Kidney capillary endothelial cell (primary cell): ENCODE data around the gene RFK.

Experiments
- DNase-seq: peaks from one replicate; pipeline ENCODE4 v3.0.0-alpha.2; 2018; ENCODE audit warnings: low spot score

Gene RFK

GRCh38 chr9:76412638-76413037, 18.4 kb upstream of the RFK start:
- no peak for DNase-seq

GRCh38 chr9:76405868-76406267, 11.6 kb upstream of the RFK start:
- DNase-seq = no peak

DNA sequence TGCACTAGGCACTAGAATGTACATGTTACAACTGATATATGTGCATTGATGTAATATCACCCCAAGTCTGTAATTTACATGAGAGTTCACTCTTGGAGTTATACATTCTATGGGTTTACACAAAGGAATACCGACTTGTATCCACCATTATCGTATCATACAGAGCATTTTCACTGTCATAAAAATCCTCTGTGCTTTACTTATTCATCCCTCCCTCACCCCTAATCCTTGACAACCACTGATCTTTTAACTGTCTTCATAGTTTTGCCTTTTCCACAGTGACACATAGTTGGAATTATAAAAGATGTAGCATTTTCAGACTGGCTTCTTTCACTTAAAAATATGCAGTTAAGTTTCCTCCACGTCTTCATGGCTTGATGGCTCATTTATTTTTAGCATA, 11.1 kb upstream of the RFK start:
- DNase-seq = no peak

DNA sequence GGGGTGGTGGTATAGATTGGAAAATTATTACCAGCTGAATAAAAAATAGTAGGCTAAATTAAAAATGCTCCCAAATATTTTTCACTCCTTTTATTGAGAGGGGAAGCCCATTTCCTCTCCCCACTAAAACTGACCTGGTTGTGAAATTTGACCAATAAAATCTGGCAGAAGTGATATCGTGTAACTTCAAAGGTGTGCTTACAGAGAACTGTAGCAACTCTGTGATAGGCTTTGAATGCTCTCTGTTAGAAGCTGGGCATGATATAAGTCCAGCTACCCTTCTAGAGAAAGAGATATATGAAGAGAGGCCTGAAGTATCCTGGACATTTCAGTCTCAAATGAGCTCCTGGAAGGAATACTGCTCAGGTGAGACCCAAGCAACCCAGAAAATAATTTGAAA, 10.2 kb upstream of the RFK start:
- no peak for DNase-seq

DNA sequence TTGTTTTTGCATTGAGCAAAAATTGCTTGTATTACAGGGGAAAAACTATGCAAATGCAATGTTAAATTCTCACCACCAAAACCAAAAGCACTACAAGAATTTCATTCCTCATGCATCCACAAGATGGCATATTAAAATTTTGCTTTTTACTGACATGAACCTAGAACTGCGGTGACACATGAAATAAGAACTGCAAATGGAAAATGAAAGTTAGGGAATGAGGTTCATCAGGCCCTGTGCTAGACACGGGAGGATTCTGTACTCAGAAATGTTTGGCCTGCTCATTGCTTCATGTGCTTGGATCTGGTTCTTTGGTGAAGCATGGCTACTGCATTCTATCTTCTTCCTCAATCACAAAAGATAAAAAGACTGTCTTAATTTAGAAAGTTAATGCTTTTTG, 9.1 kb upstream of the RFK start:
- DNase-seq = peak; percentile 60

DNA sequence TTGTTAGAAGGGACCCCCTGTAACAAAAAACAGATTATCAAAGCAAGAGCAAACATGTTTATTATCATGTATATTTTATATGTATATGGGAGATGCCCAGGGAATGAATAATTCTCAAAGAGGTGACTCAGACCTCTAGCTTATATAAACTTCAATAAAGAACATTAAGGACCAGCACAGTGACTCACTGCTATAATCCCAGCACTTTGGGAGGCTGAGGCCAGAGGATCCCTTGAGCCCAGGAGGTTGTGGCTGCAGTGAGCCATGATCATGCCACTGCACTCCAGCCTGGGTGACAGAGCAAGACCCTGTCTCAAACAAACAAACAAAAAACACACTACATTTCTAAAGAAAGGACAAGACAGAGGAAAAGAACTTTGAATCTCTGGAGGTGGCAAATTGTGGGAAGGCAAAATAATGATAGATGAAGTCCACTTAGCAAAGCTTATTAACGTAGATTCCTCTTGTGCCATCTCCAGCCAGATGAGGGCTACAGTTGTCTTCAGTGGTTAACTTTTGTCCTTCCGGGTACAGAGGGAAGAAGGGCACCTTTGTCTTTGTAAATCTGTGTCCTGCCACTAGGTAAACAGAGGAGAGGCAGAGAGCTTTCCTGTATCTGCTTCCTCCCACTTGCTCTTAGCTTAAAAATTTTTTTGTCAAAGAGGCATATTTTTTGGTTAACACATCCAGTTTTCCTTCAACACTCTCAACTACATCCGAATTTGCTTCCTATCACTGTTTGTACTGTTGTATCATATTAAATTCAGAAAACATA, 7.5 kb upstream of the RFK start:
- DNase-seq = no peak

GRCh38 chr9:76401176-76401575, 7.0 kb upstream of the RFK start:
- no peak for DNase-seq

DNA sequence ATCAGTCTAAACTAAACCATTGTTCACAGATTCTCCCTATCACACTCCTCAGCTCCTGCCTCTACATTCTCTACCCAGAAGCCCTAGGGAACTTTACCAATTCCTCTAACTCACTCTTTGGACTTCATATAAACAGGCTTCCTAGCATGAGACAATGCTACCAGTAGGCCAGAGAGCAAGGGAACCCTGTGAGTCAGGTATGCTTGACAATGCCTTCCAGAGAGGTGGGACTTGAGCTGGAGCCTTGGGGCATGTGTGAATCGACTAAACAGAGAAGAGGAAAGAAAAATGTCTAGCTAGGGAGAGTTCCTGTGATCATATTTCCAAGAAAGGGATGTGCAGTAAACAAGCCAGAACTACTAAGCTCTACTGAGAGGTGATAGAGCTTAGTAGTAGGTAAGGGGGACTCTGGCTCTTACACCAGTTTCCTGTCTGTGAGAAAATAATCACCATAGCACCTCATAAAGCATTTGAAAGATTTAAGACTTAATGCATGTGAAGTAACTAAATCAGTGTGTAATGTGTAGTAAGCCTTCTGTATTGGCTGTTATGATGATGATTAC, 6.4 kb upstream of the RFK start:
- DNase-seq = no peak

- no peak for DNase-seq
These were observed 5.6 kb upstream of the RFK start for GRCh38 chr9:76399856-76400255.

GRCh38 chr9:76396597-76396996, 2.4 kb upstream of the RFK start:
- DNase-seq = no peak

DNA sequence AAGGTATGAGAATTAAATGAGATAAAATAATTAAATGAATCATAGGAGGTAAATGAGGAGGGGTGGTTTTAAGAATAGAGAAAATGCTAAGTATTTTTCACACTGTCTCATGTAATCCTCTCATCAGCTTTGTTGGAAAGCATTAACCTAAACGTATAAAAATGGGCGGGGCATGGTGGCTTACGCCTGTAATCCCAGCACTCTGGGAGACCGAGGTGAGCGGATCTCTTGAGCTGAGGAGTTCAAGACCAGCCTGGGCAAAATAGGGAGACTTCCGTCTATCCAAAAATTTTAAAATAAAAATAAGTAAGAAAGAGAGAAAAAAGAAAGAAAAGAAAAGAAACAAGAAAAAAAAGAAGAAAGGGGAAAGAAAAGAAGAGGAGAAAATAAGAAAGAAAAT, 1.9 kb upstream of the RFK start:
- DNase-seq = no peak

- no peak for DNase-seq
These were observed 1.2 kb upstream of the RFK start for GRCh38 chr9:76395381-76395780.

GRCh38 chr9:76394960-76395252, 680 bp upstream of the RFK start:
- DNase-seq = peak; percentile 39

DNA sequence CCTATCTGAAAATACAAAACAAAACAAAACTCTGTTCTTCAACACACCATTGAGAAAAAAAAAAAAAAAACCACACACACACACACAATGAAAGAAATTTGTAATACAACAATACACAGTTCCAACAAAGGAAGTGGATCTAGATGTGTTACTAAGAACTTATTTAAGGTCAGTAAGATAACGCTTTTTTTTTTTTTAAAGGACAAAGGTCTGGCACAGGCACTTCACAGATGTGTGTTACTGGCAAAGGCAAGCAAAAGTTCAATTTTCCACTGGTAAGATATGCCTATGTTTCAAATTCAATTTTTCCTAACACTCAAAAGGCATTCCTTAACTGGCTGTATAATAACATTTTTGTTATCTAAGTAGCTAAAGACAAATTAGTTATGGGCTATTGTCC, 3.6 kb downstream of the RFK start:
- DNase-seq = no peak

- no peak for DNase-seq
These were observed 14.7 kb downstream of the RFK start for GRCh38 chr9:76379494-76379893.

DNA sequence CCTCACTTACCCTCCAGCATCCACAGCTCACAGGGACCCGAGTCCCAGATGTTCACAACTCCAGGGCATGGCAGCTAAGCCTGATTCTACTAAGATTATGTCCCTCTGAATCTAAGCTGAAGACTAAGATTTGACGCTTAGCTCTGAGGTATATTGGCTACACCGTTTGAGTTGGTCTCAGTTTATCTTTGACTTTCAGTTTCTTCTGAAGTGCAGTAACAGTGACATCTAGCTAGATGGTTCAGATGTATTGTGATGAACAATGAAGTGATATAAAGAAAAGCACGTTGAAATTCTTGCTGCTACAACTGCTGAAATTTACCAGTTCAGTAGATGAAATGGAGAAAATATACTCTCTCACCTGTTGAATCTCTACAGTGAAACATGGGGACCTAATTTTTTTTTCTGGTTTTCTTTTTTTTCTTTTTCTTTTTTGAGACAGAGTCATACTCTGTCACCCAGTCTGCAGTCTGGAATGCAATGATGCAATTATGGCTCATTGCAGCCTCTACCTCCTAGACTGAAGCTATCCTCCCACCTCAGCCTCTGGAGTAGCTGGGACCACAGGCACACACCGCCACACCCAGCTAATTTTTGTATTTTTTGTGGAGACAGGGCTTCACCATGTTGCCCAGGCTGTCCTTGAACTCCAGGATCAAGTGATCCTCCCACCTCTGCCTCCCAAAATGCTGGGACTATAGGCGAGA, 15.7 kb downstream of the RFK start:
- no peak for DNase-seq

DNA sequence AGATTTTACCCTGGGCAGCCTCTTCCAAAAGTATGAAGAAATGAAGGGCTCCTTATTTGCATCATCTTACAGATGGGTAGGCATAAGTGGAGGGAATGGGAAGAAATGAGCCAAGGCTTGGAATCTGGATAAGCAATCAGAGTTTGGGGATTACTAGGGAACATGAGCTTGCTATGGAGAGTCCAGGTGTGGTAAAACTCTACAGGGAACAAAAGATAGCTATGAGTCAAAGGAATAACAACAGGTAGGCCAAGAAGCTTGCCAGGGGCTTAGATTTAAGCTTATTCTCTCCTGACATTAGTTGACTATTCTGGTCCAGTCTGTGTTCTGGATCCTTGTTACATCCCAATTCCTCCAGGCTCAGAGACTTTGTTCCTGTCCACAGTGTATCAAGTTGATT, 16.4 kb downstream of the RFK start:
- DNase-seq = no peak

GRCh38 chr9:76374783-76375559, 19.3 kb downstream of the RFK start:
- DNase-seq = peak; percentile 66

- no peak for DNase-seq
These were observed 20.3 kb downstream of the RFK start for GRCh38 chr9:76373784-76374474.

GRCh38 chr9:76373173-76373783, 20.9 kb downstream of the RFK start:
- peak; percentile 46 for DNase-seq

GRCh38 chr9:76372336-76372735, 21.9 kb downstream of the RFK start:
- no peak for DNase-seq

- DNase-seq = no peak
These were observed 22.3 kb downstream of the RFK start for GRCh38 chr9:76371901-76372300.
